Muscle of leg (tissue), 11 donors: ENCODE measurements around the gene MRO. TPM values are rescaled to one million over a fixed set of nuclear protein-coding genes. Genes with fewer than 3 reads are reported as not detected.
"Not testable (repeated sequence)": the region's sequence is repeated elsewhere in the genome, so short reads cannot be mapped to it uniquely, and the experiment has no call there.

Experiments used
- DNase-seq: peaks from one replicate; pipeline ENCODE4 v3.0.0; 2013
- H3K27ac ChIP-seq: one replicate; pipeline ENCODE4 v1.5.1; 2013; ENCODE audit warnings: mild to moderate bottlenecking, low read length, control low read depth
- H3K27me3 ChIP-seq: one replicate; pipeline ENCODE4 v1.6.1; 2013; ENCODE audit warnings: low read length; ENCODE audit not compliant: control insufficient read depth, insufficient read depth
- H3K36me3 ChIP-seq: one replicate; pipeline ENCODE4 v1.6.1; 2013; ENCODE audit warnings: low read length; ENCODE audit not compliant: control insufficient read depth, insufficient read depth
- H3K4me1 ChIP-seq: one replicate; pipeline ENCODE4 v1.6.1; 2013; ENCODE audit warnings: low read length; ENCODE audit not compliant: control insufficient read depth, insufficient read depth
- H3K4me3 ChIP-seq: one replicate; pipeline ENCODE4 v1.5.1; 2013; ENCODE audit warnings: low read length, control low read depth
- H3K9me3 ChIP-seq: replicated peaks from 2 replicates; pipeline ENCODE4 v1.6.1; 2013; ENCODE audit warnings: low read depth, low read length; ENCODE audit not compliant: control insufficient read depth
- WGBS: methylation state at CpG from one replicate; pipeline ENCODE4 v1.1.5; 2013; ENCODE audit warnings: missing lambda C conversion rate; ENCODE audit not compliant: insufficient coverage; 5-methylcytosine and 5-hydroxymethylcytosine counted together
- polyA plus RNA-seq, 8 donors: library from polyadenylated mRNA; unstranded; fragments of 120-200 nt; gene quantifications; one replicate each; pipeline versions ENCODE4 v1.2.1 to v1.2.3, GENCODE V29; 2013; ENCODE audit warnings: inconsistent platforms in 1 of 8, low replicate concordance in 1 of 8; ENCODE audit not compliant: insufficient read length in 8 of 8, insufficient read depth in 1 of 8
- total RNA-seq: library from RNA; stranded (reverse); fragments of 120-200 nt; gene quantifications from one replicate; pipeline ENCODE4 v1.2.4, GENCODE V29; 2013

Gene MRO
- total and polyA plus RNA-seq, 9 donors, result 0.10 to 0.80 (median 0.27) TPM

DNA sequence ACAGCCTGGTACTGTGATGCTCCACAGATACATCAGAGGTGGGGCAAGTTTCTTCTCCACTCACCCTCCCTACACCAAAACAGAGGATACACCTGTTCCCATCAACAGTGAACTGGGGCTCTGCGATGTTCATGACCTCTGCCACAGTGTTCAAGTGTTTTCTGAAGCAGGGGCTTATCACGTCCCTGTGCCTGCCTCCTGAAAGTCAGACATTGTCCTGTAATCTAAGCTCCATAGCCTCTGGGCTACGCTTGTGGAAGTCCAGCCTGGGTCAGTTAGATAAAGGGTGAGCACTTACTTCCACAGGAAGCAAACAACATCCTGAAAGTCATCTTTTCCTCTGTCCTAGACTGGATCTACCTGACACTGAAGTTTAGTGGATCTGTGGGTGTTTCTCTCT lies 20.2 kb upstream of the MRO start:
- no CpG with 5 or more reads among the region's 3 CpGs for WGBS
- Histone ChIP-seq H3K4me3 (no peak overlapping the region), H3K9me3 (no peaks in the 10 kb centered on the region), H3K27me3 (peaks cover 2% of the 10 kb centered on the region), H3K36me3 (no peaks in the 10 kb centered on the region), H3K27ac (no peak overlapping the region), H3K4me1 (no peaks in the 10 kb centered on the region)
- no peak for DNase-seq

DNA sequence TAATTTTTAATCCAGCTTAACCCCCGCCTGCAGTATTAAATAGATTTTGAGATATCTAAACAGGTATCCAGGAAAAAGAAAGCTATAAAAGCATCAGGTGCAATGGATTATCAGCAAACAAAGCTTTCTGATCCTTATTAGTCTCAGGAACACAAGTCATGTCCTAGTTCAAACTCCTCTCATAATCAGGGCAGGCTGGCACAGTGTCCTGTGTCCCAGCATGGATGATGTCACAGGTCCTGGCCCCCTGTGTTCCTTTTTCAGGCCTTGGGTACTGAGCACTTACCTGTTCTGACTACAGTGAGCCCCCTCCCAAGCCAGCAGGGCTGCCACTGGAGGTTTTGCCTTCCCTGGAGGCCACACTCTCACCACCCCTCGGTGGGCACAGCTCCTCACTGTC lies 19.5 kb upstream of the MRO start:
- 89% methylated on average over 1 of the region's 2 CpGs for WGBS

DNA sequence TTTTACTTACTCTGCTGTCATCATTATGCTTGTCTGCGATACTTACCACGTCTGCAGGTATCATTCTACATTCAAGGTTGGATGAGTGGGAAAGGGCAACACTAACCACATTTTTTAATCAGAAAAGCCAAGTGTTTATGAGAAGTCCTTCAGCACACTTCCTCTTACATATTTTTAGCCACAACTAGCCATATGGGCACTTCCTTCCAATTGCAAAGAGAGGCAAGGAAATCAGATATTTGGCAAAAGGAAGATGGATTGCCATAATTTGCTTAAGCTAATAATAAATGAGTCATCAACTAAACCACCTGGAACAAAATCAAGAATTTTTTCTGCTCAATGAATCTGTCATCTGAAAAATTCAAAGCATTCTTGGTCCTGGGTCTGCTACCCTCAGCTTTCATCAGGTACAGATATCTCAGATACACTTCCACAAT lies 16.7 kb upstream of the MRO start:
- DNase-seq, result peak; percentile 43
- H3K9me3 ChIP-seq, result no peaks in the 10 kb centered on the region
- no peak overlapping the region for H3K4me3 ChIP-seq
- H3K27ac ChIP-seq, result no peak overlapping the region
- no peaks in the 10 kb centered on the region for H3K36me3 ChIP-seq
- WGBS, result no CpG with 5 or more reads among the region's 2 CpGs
- H3K4me1 ChIP-seq, result no peaks in the 10 kb centered on the region
- H3K27me3 ChIP-seq, result peaks cover 2% of the 10 kb centered on the region

More for the DNA sequence above, 19.5 kb upstream of the MRO start:
- Histone ChIP-seq H3K9me3 (no peaks in the 10 kb centered on the region), H3K36me3 (no peaks in the 10 kb centered on the region), H3K4me3 (no peak overlapping the region), H3K27ac (no peak overlapping the region), H3K4me1 (no peaks in the 10 kb centered on the region), H3K27me3 (peaks cover 2% of the 10 kb centered on the region)
- no peak for DNase-seq

DNA sequence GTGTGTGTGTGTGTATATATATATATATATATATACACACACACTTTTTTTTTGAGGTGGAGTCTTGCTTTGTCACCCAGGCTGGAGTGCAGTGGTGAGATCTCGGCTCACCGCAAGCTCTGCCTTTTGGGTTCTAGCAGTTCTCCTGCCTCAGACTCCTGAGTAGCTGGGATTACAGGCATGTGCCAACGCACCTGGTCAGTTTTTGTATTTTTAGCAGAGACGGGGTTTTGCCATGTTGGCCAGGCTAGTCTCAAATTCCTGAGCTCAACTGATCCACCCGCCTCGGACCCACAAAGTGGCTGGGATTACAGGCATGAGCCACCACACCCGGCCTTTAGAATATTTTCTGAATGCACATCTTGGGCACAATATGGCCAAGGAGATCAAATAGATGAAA lies 13.7 kb upstream of the MRO start:
- WGBS, result 84% methylated on average over 4 of the region's 7 CpGs
- H3K27me3 ChIP-seq, H3K9me3 ChIP-seq, DNase-seq, H3K4me3 ChIP-seq, H3K27ac ChIP-seq, H3K4me1 ChIP-seq, H3K36me3 ChIP-seq: not testable (repeated sequence)

DNA sequence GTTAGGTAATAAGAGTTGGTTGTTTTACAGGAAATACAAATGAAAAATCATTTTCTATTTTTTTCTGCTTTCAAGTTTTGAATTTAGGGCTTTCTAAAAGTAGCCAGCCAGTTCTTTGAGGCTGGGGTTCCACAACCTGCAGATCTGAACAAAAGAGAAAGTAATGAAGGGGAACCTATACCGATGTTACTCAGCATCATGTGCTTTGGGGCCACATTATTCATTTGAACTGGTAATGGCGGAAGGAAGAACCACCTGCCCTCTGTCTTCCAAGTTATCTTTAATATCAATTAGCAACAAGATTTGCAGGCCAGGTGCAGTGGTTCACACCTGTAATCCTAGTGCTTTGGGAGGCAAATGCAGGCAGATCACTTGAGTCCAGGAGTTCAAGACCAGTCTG lies 12.9 kb upstream of the MRO start:
- no CpG with 5 or more reads among the region's 2 CpGs for WGBS
- Histone ChIP-seq H3K27me3 (no peaks in the 10 kb centered on the region), H3K36me3 (no peaks in the 10 kb centered on the region), H3K27ac (no peak overlapping the region), H3K4me3 (no peak overlapping the region), H3K9me3 (no peaks in the 10 kb centered on the region), H3K4me1 (no peaks in the 10 kb centered on the region)
- DNase-seq, result no peak

DNA sequence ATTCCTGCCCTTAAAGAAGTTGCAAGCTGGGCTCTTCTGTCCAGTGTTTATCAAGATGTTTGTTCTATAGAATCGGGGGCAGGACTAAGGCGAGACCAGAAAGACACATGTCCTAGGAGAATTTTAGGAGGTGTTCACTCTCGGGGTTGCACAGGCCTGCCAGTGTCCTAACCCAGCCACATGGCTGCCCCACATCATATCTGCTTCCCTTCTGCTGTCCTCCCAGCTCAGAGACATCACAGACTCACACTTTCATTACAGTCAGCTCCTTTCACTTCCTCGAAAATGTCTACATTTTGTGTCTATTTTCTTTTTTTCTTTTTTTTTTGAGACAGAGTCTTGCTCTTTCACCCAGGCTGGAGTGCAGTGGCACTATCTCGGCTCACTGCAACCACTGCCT lies 10.7 kb upstream of the MRO start:
- no peaks in the 10 kb centered on the region for H3K27me3 ChIP-seq
- DNase-seq, result peak; percentile 66
- no peaks in the 10 kb centered on the region for H3K9me3 ChIP-seq
- H3K36me3 ChIP-seq, result no peaks in the 10 kb centered on the region
- 77% methylated on average over 3 of the region's 5 CpGs for WGBS
- H3K4me1 ChIP-seq, result no peaks in the 10 kb centered on the region
- no peak overlapping the region for H3K27ac ChIP-seq
- H3K4me3 ChIP-seq, result no peak overlapping the region

DNA sequence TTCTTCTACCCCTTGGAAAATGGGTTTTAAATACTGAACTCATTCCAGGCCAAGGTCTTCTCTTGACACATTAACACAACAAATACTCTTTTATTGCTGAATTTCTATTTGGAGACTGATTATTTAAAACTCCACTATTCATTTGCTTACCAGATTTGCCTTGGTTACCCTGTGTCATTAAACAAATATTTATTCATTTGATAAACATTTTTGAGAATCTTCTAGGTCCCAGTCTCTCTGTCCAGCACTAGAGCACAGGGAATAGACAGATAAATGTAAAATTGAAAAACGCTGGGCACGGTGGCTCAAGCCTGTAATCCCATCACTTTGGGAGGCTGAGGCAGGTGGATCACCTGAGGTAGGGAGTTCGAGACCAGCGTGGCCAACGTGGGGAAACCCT lies 9.8 kb upstream of the MRO start:
- H3K4me1 ChIP-seq, result no peaks in the 10 kb centered on the region
- no peaks in the 10 kb centered on the region for H3K36me3 ChIP-seq
- H3K27ac ChIP-seq, result no peak overlapping the region
- no peak for DNase-seq
- no peaks in the 10 kb centered on the region for H3K27me3 ChIP-seq
- no CpG with 5 or more reads among the region's 5 CpGs for WGBS
- no peak overlapping the region for H3K4me3 ChIP-seq
- H3K9me3 ChIP-seq, result no peaks in the 10 kb centered on the region

DNA sequence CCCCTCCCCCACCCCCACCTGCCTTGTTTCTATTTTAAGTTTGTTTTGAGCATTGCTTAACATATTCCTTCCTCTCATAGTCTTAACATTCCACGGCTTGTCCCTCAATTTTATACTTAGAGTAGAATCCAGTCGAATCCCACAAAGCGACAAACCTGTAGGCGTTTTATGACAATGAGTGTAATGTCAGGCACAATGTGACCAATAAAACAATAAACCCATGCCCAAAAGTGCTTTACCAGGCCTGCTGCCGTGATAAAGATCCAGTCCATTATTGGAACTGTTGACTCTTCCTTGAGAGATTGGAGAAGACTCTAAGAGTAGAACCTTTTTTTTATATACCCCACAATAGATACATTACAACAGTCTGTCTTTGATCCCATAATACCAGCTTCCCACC lies 6.2 kb upstream of the MRO start:
- no peak for DNase-seq
- no CpG with 5 or more reads among the region's 5 CpGs for WGBS
- no peak overlapping the region for H3K27ac ChIP-seq

DNA sequence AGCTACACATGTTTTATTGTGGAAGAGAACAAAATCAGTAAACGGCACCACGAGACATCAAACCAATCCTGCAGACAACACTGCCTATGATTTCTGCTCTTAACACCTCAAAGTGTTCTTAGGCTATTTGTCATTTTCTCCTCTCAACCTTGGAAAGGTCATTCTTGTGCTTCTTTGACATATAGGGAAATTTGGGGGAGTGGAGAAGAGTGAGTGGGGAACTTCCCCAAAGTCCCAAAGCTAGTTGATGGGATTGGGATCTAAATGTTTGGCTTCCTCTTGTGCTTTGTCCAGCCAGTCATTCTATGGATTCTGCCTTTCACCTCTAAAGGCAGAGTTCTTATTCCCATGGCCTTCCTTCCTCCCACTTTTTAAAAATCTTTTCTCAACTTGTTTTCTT lies 5.8 kb upstream of the MRO start:
- no peak overlapping the region for H3K4me3 ChIP-seq
- DNase-seq, result no peak
- H3K27ac ChIP-seq, result no peak overlapping the region
- H3K36me3 ChIP-seq, result no peaks in the 10 kb centered on the region
- no CpG with 5 or more reads among the region's 2 CpGs for WGBS
- no peaks in the 10 kb centered on the region for H3K9me3 ChIP-seq
- H3K27me3 ChIP-seq, result no peaks in the 10 kb centered on the region
- no peaks in the 10 kb centered on the region for H3K4me1 ChIP-seq

More for the DNA sequence above, 6.2 kb upstream of the MRO start:
- Histone ChIP-seq H3K4me3 (no peak overlapping the region), H3K36me3 (no peaks in the 10 kb centered on the region), H3K4me1 (no peaks in the 10 kb centered on the region), H3K27me3 (no peaks in the 10 kb centered on the region), H3K9me3 (no peaks in the 10 kb centered on the region)

DNA sequence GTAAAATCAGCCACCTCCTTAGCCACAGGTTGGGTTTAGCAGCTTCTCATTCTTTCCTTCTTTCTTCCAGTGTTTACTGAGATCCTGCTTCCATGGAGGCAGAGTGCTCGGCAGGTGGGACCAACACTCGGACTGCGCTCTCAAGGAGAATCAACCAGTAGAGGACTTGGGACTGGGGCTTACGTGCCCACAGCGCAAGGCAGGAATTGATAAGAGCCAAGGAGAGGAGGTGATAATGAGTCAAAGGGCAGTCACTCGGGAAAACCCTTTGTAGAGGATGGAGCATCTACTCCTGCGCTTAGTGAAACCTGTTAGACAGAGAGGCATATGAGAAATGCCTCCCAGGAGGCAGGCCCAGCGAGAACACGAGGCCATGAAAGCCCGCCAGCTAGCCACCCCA lies 2.9 kb upstream of the MRO start:
- Histone ChIP-seq H3K4me1 (peaks cover 9% of the 10 kb centered on the region), H3K27ac (no peak overlapping the region), H3K36me3 (no peaks in the 10 kb centered on the region), H3K27me3 (no peaks in the 10 kb centered on the region), H3K9me3 (no peaks in the 10 kb centered on the region), H3K4me3 (no peak overlapping the region)
- WGBS, result 83% methylated on average over 9 of the region's 10 CpGs
- DNase-seq, result no peak

DNA sequence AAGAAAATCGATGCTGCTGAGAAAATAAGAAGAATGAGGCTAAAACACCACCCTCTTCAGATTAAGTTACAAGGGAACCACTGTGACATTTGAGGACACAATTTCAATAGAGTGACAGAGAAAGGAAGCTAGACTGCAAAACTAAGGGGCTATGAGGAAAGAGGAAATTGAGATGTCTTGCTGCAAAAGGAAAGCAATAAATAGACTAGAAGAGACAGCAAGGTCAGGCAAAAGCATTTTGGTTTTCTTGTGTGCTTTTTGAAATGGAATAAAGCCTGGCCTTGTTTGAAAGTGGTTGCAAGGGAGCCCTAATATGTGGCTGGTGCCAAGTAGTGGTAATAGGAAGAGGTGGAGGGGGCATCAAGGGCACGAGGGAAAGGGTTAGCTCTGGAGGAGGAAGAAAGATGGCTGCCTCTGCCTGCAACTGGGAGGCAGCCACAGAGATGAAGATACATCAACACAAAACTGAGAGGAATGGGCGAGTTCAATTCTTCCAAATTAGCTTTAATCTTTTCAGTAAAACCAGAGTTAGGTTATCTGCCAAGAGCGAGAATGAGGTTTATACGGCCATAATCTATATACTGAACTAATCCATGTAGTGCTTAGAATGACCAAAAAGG lies 1.2 kb upstream of the MRO start:
- DNase-seq, result peak; percentile 25
- H3K9me3 ChIP-seq, result no peaks in the 10 kb centered on the region
- H3K36me3 ChIP-seq, result no peaks in the 10 kb centered on the region
- H3K4me1 ChIP-seq, result peaks cover 9% of the 10 kb centered on the region
- peak overlapping the region; percentile 50 for H3K27ac ChIP-seq
- WGBS, result 30% methylated on average over 1 of the region's 5 CpGs
- no peak overlapping the region for H3K4me3 ChIP-seq
- H3K27me3 ChIP-seq, result no peaks in the 10 kb centered on the region
